Endometrial microvascular endothelial cells (primary cell): Measurements from ENCODE around the gene ATP8B4. TPM values are rescaled to one million over a fixed set of nuclear protein-coding genes. Genes with fewer than 3 reads are reported as not detected.

ENCODE experiments used
- in situ Hi-C: cut with HindIII; loops from 2 replicates; pipeline ENCODE4 v1.10.0; 2017; ENCODE audit warnings: low sequenced_read_pairs, low pct_unique_long_range_greater_than_20kb; ENCODE audit errors: inconsistent ontology term
- total RNA-seq: library from RNA; depleted of rRNA; stranded (reverse); fragments of >200 nt; gene quantifications from one replicate; pipeline ENCODE4 v1.2.3, GENCODE V29; 2015; ENCODE audit errors: inconsistent ontology term

ATP8B4 gene
- total RNA-seq, 1 donor from 2014 or later, result not detected

DNA sequence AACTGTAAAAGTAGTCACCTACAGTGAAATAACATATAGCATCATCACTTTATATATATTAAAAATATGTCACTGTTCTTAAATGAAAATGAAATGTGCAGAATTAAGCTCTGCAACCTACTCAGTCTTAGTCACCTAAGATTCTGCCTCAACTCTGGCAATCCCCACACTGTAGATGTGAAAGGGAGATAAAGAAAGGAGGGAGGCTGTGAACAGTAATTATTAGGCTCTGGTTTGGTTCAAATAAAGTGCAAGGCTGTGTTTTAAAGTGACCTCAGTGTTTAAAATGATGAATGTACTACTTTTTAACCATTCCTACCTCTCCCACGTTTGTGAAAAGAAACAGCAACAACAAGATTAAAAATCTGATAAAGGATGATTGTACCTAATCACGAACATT lies 72.2 kb downstream of the ATP8B4 start:
- in situ Hi-C loops, result no loop called here

DNA sequence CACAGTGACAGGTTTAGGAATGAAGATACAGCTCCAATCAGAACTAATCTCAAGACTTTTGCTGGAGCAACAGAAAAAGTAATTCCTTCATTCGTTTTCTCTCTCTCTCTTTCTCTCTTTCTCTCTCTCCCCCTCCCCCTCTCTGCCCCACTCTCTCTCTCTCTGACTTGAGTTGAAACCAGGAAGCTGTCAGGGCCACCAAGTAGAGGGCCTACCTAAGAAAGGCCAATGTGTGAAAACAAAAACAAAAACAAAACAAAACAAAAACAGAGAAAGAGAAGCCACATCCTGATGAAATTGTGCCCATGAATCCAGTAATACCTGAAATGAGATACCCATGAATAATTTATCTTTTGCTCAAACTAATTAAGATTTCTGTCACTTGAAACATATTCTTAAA lies 72.9 kb downstream of the ATP8B4 start:
- in situ Hi-C loops, result no loop called here

DNA sequence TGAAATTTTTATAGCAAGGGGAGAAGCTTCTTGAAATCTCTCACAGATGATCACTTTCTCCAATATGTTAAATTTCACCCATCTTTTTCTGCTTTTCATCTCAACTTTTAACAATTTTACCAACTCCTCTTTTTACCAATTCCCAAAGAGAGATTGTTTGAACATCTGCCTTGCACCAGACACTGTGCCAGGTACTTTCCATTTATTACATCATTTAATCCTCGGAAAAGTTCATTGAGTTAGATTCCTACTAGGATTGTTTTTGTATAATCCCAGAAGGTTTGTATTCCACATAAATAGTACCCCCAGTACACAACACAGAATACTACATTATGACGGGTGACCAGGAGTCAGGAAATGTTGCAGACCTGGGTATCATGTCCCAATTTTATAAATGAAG lies 74.1 kb downstream of the ATP8B4 start:
- in situ Hi-C loops, result no loop called here

DNA sequence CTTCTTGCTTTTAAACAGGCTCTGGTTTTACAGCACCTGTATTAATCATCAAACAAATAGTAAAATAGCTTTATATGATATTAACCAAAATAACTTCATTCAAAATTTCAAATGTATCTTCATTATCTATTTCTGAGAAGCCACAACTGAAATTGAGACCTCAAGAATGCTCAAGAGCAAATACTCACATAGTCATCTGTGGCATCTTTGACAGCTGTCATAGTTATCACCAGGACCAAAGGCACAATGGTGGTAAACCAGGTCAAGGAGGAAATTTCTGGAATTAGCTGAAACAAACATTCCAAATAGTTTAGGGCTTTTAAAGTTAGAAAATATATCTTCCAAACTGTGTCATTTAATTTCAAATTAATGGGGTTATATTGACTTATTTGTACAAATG lies 74.6 kb downstream of the ATP8B4 start:
- in situ Hi-C loops, result no loop called here

DNA sequence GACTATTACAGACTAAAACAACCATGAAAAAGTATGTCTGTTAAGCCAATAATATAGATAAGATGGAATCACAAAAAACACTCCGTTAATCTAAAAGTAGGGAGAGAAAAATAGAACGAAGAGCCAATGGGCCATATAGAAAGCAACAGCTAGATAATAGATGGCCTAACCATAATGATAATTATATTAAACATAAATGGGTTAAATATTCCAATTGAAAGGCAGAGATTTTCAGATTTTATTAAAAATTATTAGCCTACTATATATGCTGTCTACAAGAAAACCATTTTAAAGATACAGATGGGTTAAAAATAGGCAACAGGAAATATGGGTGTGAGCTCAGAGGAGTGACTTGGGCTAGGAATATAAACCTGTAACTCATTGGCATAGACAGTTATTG lies 76.3 kb downstream of the ATP8B4 start:
- in situ Hi-C loops, result no loop called here

DNA sequence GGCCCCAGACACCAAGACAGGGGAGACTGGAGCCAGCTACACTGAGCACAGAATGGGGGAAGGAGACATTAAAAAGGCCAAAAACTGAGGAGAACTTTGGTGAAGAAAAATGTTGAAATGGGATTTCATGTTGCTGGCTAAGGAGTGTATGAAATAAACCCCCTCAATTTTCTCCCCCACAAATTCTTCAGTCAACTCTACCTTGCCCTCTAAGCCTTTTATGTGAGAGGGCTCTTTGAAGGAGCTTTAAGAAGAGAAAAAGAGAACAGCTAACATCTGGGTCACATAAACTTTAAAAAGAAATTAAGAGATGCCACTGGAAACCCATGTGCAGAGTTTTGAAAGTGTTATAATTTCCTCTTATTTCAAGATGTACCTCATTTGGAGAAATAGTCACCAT lies 88.6 kb downstream of the ATP8B4 start:
- in situ Hi-C loops, result no loop called here

DNA sequence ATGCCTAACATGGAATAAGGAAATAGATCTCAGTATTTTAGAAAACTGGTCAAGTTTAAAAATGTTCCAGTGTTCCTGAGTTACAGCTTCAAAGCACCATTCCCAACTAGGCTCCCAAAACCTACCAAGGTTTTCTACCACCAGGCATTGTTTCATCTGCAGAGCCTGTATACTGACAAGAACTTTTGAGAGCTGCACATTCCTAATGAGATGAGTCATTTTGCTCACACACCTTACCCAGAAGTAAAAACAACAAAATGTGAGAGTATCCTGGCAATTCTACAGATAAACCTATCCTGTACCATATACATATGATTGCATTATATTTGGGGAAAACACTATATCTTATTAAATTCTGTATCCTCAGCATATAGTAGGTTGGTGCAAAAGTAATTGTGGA lies 90.7 kb downstream of the ATP8B4 start:
- in situ Hi-C loops, result no loop called here

DNA sequence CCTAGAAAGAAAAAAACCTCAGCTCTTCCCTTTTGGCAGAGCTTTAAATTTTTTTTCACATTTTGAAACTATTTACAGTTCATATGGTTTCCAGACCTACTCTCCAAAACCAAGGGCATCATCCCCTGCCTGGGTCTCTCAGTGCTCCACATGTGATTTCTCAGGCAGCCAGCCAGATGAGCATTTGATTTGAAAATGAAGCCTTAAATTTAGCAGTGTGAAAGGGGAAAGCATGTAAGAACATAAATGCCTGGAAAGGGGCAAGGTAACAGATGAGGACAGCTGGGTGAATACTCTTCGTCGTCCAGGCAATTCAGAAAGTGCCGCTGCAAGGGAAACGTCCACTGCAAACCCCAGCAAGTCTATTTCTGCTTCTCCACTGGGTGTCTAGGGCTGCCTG lies 94.8 kb downstream of the ATP8B4 start:
- in situ Hi-C loops, result no loop called here

DNA sequence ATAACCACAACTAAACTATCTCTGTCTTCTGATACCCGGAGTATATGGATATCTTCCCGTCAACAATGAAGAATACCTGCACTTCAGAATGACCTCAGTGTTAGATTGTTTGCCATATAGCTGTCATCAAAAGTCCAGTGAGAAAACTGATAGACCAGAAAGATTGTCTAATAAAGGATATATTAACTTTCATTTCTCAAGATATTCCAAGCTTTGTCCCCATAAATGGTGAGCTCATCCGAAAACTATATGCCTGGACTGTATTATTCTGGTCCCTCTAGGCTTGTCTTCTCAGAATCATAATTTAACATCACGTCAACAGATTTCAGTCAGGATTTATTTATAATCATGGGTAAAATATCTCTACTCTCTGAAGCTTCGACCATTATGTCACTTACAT lies 100.5 kb downstream of the ATP8B4 start:
- in situ Hi-C loops, result no loop called here

DNA sequence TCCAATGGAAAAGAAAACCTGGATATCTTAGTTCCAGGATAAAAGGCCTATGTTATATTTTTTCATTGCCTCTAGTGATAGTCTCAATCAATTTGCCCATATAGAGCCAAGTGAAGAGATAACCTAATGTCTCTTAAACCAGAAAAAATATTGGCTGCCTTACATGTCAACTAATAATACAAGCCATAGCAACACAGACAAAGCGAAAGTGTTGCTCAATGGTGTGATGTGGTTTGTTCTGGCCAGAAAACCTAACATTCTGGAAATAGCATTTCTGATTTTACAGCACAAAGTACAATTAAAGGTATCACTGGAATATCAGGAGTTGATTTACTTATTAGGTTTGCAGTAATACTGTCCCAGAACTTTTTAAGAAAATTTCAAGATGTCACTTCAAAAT lies 101.5 kb downstream of the ATP8B4 start:
- in situ Hi-C loops, result no loop called here

DNA sequence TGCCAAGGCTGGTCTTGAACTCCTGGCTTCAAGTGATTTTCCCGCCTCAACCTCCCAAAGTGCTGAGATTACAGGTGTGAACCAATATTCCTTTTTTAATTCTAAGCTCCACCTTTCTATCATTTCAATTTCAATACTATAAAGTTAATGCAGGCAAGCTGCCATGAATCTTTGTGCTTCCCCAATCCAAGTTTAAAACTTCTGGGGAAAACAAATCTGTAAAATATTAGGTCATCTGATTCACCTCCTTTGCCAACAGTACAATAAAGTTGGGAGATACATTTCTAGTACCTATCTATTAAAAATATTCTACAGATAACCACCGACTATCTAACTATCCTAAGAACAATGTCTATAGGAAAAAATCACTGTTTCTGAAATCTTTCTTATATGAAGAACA lies 102.1 kb downstream of the ATP8B4 start:
- in situ Hi-C loops, result no loop called here

DNA sequence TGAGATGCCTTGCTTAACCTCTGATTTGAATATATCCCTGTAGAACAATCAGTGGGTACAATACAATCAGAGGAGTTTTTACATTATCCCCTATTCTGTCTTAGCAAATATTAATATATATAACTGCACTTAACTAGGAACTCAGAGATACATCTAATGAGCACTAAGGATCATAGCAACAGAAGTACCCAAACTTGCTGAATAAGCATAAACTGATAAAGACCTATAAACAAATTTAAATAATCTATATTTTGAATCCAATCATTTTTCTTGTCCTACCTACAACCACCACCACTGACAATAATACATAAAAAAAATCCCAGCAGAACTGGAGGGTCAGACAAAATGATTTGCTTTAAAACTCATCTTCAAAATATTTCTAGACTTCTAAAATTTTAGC lies 106.2 kb downstream of the ATP8B4 start:
- in situ Hi-C loops, result no loop called here

DNA sequence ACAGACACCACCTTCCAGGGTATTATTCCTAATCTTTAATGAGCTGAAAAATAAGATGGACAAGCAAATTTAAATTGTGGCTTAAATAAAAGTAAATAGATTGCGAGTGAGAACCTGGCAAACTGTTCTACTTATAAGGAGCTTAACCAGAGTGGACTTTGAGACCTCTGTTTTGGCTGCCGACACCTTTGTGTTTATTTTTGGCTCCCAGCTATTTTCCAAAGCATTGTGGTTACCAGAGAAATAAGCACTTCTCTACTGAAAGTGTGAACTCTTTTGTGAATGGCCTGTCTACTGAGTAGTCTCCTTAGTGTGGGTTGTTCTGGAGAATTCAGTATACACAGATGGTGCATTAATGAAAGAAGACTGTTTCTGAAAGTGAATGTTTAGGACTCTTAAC lies 109.4 kb downstream of the ATP8B4 start:
- in situ Hi-C loops, result no loop called here

DNA sequence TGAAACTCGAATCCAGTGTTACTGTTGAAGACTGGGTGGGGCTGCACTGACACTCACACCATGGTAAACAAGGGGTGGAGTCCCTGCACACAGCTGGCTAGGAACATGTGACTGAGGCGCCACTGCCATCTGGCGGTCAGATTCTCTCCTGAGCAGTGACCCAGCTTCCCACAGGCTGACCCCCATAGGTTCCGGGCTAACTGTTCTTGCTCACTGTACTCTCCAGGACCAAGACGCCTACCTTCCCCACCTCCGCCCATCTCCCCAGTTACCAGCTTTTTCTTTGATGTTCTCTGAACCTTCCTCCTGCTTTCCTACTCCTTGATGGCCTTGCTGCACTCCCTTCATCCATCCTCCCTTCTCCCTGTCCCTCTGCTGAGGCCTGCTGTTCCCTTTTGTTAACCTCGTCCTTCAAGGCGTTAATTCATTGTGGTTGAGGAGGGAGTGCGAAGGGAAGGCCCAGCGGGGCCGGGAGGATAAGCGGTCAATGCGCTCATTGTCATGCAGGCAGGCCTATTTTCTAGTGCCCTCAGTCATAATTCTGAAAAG lies 115.2 kb downstream of the ATP8B4 start:
- in situ Hi-C loops, result no loop called here

DNA sequence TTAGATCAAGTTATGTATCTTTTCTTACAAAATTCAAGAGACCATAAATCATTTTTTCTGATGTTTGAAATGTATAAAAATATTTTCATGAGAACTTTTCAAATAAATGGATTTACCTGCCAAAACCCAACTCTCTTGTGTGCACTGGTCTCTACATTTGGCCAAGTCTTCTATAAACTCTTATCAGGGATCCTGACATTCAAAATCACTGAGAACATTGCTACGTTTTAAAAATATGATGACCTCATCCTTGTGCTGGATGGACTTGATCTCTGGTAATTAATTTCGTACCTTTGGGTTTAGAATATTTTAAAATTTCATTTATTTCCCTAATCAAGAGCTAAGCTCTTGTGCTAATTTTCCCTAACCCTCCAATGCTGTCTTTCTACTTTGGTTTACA lies 127.4 kb downstream of the ATP8B4 start:
- in situ Hi-C loops, result no loop called here

DNA sequence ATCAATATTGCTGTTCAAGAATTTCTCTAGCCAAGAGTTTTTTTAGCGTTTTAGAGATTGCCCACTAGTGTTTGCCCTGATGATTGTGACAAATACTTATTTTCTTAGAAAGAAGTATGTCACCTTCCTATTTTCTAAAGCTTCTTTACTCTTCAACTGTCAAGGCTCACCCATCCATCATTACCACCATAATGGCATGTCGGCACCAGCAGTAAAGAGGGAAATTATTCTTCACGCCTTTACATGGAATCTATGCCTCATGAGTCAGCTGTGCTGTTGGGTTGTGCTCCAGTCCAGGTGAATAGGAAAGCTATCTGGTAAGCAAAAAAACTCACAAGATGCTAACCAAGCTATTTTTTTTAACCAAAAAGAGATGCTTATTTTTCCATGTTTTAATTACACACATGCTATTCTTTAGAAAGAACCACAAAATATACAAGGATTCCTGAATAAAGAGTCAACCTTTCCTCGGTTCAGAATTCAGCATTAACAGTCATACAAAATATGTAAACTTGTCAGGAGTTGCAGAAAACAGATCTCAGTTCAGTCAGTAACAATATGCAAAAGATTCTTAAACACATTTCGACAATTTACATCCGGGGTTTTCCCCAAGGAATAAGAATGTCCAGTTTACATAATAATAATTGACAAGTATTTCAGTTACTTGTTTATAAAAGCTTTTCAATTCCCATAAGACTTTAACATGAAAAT lies 128.0 kb downstream of the ATP8B4 start:
- in situ Hi-C loops, result no loop called here

DNA sequence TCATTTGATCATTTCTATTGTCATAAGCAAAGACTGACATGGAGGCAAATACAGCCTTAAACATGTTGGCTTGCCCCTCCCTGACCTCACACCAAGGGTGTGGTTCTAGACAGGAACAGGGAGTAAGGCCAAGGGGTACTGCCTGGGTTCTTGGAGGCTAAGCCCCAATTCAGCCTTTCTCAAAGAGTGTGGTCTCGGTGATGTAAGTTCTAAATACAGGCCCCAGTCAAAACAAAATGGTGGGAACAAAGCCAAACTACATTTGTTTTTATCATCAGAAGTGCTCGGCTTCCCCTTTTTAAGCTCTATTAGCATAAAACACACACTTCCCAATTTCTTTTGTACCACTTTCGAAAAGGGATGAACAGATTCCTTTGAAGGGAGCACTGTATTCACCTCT lies 129.5 kb downstream of the ATP8B4 start:
- in situ Hi-C loops, result no loop called here

DNA sequence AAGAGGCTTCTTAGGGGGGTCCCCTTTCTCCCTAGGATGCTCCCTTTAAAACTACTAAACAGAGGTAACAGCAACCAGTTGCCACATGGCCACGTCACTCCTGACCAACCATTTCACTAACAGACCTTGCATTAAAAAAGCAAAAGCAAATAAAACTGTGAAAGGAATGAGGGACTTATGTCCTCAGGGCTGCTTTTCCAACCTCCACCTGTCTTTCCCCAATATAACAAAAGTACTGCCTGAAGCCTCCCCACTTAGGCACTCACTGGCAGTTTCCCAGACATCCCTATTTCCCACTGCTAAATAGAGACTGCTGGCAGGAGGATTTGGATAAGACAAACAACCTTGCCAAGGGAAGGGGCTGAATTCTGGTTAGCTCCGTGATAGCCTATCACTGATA lies 130.3 kb downstream of the ATP8B4 start:
- in situ Hi-C loops, result no loop called here

DNA sequence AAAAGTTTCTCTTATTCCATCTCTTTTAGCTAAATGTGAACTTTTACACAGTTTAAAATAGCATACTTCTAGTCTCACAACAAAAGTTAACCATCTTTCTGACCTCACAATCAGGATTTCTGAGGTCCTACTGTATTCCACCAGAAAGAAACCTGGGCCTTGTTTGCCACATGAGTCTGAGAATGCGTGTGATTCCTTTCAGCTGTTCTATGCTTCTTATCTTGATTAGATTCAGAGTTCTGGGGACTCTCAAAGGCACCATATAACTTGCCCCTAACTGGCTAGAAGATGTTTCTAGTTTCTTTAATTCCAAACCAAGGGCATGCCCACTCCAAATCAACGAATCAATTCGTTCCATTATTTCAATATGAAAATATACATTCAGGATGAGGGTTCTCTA lies 131.1 kb downstream of the ATP8B4 start:
- in situ Hi-C loops, result no loop called here

DNA sequence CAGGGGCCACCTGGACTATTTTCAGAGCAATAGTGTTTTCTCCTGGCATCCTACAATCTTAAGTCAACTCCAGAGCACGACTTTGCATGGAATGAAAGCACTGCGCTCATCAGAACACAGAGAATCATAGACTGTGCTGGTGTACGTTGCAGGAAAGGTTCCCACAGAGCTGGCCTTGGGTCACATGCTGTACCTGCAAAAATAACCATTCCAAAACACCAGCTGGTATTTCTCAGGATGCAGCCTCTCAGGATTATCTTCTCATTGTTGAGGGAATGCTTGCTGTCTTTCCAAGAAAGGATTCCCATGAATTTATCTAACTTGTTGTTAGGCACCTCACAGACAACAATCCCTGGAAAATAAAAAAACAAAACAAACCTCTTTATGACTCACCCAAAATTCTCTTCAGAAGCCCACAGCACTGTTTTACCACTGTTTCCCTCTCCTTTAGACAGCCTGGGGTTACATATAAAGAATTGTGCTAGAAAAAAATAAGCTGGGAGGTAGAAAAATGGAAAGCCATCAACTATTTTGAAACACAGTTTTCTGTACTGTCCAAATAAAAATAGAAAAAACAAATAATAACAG lies 131.7 kb downstream of the ATP8B4 start:
- in situ Hi-C loops, result no loop called here

DNA sequence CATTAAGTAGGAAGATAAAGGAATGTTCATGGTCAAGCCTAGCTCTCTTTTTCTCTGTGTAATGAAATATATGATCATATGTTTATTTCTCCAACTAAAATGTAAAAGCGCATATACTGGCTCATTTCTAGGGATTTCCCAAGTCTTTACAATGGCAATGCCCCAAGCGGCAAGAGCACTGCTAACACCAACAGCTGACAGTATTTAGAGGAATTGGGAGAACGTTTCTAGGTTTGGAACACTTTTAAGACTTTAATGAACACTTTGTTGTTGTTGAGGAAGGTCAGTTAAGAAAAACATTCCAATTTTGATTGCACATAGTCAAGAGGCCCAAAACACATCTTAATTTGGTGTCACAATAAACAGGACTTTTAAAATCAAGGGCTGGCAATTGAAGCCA lies 132.7 kb downstream of the ATP8B4 start:
- in situ Hi-C loops, result no loop called here
